Epithelial cell of esophagus (primary cell): ENCODE results near the gene CNRIP1.

Source experiments
- DNase-seq: peaks from one replicate; pipeline ENCODE4 v3.0.0; 2010; ENCODE audit warnings: low read depth
- H3K4me3 ChIP-seq: 2 replicates; pipeline ENCODE4 v1.5.1; 2011; ENCODE audit warnings: mild to moderate bottlenecking, low read length, control low read depth
- CTCF ChIP-seq: IDR thresholded peaks from 2 replicates; pipeline ENCODE4 v1.5.1; 2011; ENCODE audit warnings: low read depth, mild to moderate bottlenecking, low read length, control low read depth, inconsistent platforms; ENCODE audit not compliant: insufficient read depth; ENCODE audit errors: missing control alignments

The CNRIP1 gene

GRCh38 chr2:68283419-68283812 is 36.3 kb downstream of the CNRIP1 start:
- no peak overlapping the region for H3K4me3 ChIP-seq
- TF ChIP-seq CTCF, result no peak
- no peak for DNase-seq

GRCh38 chr2:68282811-68283418 is 36.8 kb downstream of the CNRIP1 start:
- TF ChIP-seq CTCF, result peak; percentile 79
- peak; percentile 65 for DNase-seq
- no peak overlapping the region for H3K4me3 ChIP-seq

- no peak overlapping the region for H3K4me3 ChIP-seq
- DNase-seq, result no peak
- no peak for TF ChIP-seq CTCF
Observed at GRCh38 chr2:68280796-68281195, 39.0 kb downstream of the CNRIP1 start.

- DNase-seq, result no peak
- TF ChIP-seq CTCF, result no peak
- H3K4me3 ChIP-seq, result no peak overlapping the region
Observed at GRCh38 chr2:68280348-68280747, 39.4 kb downstream of the CNRIP1 start.

- TF ChIP-seq CTCF, result no peak
- DNase-seq, result no peak
- H3K4me3 ChIP-seq, result no peak overlapping the region
Observed at GRCh38 chr2:68279691-68280090, 40.1 kb downstream of the CNRIP1 start.

- TF ChIP-seq CTCF, result no peak
- H3K4me3 ChIP-seq, result no peak overlapping the region
- peak; percentile 36 for DNase-seq
Observed at GRCh38 chr2:68278169-68278568, 41.6 kb downstream of the CNRIP1 start.

DNA sequence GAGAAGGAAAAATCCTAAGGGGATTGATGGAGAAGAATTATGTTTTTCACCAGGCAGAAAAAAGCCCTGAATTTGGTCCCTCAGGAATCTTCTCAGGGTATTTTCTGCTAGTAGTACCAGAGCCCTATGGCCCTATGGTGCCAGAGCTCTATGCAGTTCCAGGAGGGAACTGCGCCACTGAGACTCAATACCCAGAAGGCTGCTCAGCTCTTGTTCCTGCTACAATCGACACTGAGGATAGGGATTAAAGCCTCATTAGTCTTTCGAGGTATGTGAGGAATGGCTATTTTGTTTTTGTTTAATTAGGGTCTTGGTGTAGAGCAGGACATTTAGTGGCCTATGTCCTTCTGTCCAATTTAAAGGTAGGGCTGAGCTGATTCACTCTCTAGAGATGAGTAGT is 45.7 kb downstream of the CNRIP1 start:
- no peak for DNase-seq

More for the DNA sequence above, 45.7 kb downstream of the CNRIP1 start:
- H3K4me3 ChIP-seq, result no peak overlapping the region
- TF ChIP-seq CTCF, result no peak
